ENCODE measurements around the gene GNG14. TPM values are rescaled to one million over a fixed set of nuclear protein-coding genes. Genes with fewer than 3 reads are reported as not detected.

GNG14 gene
- total and polyA plus RNA-seq, 2 of the 13 experiments (the other 11 are each of a cell fraction or from before 2014, with no cell fraction given) = not detected

DNA sequence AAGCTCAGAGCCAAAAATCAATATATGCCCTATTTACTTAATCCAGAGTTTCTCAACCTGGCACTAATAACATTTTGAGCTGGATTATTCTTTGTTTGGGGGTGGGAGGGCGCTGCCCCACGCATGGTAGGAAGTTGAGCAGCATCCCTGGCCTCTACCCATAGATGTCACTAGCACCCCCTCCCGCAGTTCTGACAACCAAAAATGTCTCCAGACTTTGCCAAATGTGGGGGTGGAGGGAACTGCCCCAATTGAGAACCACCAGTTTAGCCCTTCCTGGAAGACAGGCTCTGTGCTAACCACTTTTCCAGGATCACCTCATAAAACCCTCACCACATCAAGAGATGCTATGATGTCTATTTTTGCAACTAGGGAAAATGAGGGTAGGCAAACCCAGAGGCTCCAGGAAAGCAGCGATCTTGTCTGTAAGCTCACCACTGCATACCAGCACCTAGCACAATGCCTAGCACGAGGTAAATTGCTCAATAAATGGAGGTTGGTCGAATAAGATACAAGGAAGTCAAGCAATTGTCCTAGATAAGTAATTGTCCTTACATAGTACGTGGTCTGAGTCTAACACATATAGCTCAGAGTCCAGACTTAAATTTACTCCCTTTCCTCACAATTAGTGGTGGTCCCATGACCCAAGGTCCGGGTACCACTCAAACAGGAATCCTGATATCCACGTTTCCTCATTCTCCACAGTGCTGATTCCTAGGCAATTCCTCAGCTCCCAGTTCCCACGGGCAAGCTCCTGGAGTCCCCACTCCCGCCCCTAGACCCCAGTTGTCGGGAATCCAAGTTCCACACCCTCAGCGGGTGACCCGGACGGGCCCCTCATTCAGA lies 45.8 kb downstream of the GNG14 start (continued):
- TF ChIP-seq, protein P1, sequence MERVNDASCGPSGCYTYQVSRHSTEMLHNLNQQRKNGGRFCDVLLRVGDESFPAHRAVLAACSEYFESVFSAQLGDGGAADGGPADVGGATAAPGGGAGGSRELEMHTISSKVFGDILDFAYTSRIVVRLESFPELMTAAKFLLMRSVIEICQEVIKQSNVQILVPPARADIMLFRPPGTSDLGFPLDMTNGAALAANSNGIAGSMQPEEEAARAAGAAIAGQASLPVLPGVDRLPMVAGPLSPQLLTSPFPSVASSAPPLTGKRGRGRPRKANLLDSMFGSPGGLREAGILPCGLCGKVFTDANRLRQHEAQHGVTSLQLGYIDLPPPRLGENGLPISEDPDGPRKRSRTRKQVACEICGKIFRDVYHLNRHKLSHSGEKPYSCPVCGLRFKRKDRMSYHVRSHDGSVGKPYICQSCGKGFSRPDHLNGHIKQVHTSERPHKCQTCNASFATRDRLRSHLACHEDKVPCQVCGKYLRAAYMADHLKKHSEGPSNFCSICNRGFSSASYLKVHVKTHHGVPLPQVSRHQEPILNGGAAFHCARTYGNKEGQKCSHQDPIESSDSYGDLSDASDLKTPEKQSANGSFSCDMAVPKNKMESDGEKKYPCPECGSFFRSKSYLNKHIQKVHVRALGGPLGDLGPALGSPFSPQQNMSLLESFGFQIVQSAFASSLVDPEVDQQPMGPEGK (CRISPR knock-in tag; IDR thresholded peaks at IDR 0.05) = peak; percentile 62
- TF ChIP-seq, protein P2, sequence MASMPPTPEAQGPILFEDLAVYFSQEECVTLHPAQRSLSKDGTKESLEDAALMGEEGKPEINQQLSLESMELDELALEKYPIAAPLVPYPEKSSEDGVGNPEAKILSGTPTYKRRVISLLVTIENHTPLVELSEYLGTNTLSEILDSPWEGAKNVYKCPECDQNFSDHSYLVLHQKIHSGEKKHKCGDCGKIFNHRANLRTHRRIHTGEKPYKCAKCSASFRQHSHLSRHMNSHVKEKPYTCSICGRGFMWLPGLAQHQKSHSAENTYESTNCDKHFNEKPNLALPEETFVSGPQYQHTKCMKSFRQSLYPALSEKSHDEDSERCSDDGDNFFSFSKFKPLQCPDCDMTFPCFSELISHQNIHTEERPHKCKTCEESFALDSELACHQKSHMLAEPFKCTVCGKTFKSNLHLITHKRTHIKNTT (CRISPR knock-in tag; IDR thresholded peaks at IDR 0.05) = no peak
- TF ChIP-seq, protein P3, sequence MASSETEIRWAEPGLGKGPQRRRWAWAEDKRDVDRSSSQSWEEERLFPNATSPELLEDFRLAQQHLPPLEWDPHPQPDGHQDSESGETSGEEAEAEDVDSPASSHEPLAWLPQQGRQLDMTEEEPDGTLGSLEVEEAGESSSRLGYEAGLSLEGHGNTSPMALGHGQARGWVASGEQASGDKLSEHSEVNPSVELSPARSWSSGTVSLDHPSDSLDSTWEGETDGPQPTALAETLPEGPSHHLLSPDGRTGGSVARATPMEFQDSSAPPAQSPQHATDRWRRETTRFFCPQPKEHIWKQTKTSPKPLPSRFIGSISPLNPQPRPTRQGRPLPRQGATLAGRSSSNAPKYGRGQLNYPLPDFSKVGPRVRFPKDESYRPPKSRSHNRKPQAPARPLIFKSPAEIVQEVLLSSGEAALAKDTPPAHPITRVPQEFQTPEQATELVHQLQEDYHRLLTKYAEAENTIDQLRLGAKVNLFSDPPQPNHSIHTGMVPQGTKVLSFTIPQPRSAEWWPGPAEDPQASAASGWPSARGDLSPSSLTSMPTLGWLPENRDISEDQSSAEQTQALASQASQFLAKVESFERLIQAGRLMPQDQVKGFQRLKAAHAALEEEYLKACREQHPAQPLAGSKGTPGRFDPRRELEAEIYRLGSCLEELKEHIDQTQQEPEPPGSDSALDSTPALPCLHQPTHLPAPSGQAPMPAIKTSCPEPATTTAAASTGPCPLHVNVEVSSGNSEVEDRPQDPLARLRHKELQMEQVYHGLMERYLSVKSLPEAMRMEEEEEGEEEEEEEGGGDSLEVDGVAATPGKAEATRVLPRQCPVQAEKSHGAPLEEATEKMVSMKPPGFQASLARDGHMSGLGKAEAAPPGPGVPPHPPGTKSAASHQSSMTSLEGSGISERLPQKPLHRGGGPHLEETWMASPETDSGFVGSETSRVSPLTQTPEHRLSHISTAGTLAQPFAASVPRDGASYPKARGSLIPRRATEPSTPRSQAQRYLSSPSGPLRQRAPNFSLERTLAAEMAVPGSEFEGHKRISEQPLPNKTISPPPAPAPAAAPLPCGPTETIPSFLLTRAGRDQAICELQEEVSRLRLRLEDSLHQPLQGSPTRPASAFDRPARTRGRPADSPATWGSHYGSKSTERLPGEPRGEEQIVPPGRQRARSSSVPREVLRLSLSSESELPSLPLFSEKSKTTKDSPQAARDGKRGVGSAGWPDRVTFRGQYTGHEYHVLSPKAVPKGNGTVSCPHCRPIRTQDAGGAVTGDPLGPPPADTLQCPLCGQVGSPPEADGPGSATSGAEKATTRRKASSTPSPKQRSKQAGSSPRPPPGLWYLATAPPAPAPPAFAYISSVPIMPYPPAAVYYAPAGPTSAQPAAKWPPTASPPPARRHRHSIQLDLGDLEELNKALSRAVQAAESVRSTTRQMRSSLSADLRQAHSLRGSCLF (CRISPR knock-in tag; IDR thresholded peaks at IDR 0.05; ENCODE audit: borderline replicate concordance) = peak; percentile 11; the same call in 1 of the 2 replicates
